Measurements from ENCODE around the gene CNTNAP5. TPM values are rescaled to one million over a fixed set of nuclear protein-coding genes. Genes with fewer than 3 reads are reported as not detected.

CNTNAP5 gene
- total RNA-seq, 2 donors from 2014 or later: not detected

DNA sequence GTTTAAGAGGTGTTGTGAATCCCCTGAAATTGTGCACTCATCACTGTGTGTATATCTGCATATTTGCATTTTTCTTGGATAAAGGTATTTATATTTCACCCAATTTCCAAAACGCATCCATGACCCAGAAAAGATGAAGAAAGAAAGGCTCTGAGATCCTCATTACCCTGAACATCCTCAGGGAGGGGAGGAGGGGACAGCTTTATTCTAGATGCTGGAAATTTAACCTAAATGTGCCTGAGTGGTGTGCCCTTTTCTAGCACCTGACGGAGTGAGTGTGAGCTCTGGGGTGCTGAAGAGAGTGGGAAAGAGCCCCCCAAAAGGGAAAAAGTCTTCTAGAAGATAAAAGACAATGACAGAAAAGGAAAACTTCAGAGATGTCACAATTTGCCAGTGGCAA is 20.8 kb downstream of the CNTNAP5 start:
- H3K4me1 ChIP-seq (ENCODE audit: control insufficient read depth in 1 of 2, low read depth in 2 of 2): no peaks in the 10 kb centered on the region
- H3K27me3 ChIP-seq (replicated peaks; ENCODE audit: insufficient read depth): no peaks in the 10 kb centered on the region
- TF ChIP-seq CTCF (IDR thresholded peaks at IDR 0.05): no peak
- no peak for ATAC-seq (ENCODE audit: insufficient number of reproducible peaks, low FRiP score, low read depth)
- no peaks in the 10 kb centered on the region for H3K36me3 ChIP-seq
- H3K27ac ChIP-seq: no peak overlapping the region
- no peaks in the 10 kb centered on the region for H3K9me3 ChIP-seq
- DNase-seq (ENCODE audit: low spot score): no peak
- H3K4me3 ChIP-seq: no peak overlapping the region

DNA sequence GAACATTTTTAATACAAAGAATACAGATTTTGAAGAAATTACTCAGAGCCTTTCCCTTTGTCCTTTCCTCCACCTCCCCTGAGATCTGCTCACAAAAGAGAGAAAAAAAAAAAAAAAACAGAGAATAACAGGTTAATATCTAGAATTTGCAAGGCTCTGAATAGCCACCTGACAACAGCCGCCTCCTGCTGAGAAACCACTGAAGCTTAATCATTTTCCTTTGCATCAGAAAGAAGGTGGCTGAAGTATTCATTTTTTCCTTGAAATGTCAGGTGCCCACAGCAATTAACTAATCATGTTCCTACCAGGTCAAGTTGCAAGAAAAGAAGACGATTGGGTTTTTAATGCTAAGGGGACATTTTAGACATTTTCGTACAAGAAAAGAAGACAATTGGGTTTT is 21.2 kb downstream of the CNTNAP5 start:
- H3K4me1 ChIP-seq (ENCODE audit: control insufficient read depth in 1 of 2, low read depth in 2 of 2): no peaks in the 10 kb centered on the region
- no peaks in the 10 kb centered on the region for H3K9me3 ChIP-seq
- no peaks in the 10 kb centered on the region for H3K36me3 ChIP-seq
- H3K27me3 ChIP-seq (replicated peaks; ENCODE audit: insufficient read depth): no peaks in the 10 kb centered on the region
- TF ChIP-seq CTCF (IDR thresholded peaks at IDR 0.05): no peak
- no peak overlapping the region for H3K4me3 ChIP-seq
- ATAC-seq (ENCODE audit: insufficient number of reproducible peaks, low FRiP score, low read depth): no peak
- H3K27ac ChIP-seq: no peak overlapping the region
- DNase-seq (ENCODE audit: low spot score): no peak

GRCh38 chr2:124048102-124048501 is 23.0 kb downstream of the CNTNAP5 start:
- Histone ChIP-seq H3K27ac (no peak overlapping the region), H3K4me3 (no peak overlapping the region), H3K9me3 (no peaks in the 10 kb centered on the region), H3K36me3 (no peaks in the 10 kb centered on the region), H3K27me3 (replicated peaks; ENCODE audit: insufficient read depth) (no peaks in the 10 kb centered on the region), H3K4me1 (ENCODE audit: control insufficient read depth in 1 of 2, low read depth in 2 of 2) (no peaks in the 10 kb centered on the region)
- no peak for DNase-seq (ENCODE audit: low spot score)
- no peak for TF ChIP-seq CTCF (IDR thresholded peaks at IDR 0.05)
- ATAC-seq (ENCODE audit: insufficient number of reproducible peaks, low FRiP score, low read depth): no peak

DNA sequence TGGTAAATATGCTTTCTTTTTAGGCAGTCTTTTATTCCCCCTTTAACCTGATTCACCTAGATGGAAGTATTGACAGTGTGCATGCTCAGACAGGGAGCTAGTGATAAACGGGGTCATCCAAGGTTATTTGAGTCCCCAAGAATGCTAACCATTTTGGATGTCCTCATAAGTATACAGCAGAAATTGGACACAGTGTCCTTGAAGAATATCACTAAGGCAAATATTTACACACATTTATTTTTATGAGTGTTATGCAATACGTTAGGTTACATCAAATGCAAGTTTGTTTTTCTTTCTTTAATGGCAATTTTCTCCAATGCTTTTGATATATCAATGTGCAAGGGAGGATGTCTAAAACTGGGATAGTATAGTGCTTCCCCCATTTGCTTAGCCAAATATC is 23.6 kb downstream of the CNTNAP5 start:
- Histone ChIP-seq H3K27ac (no peak overlapping the region), H3K4me3 (no peak overlapping the region), H3K27me3 (replicated peaks; ENCODE audit: insufficient read depth) (no peaks in the 10 kb centered on the region), H3K36me3 (no peaks in the 10 kb centered on the region), H3K9me3 (no peaks in the 10 kb centered on the region), H3K4me1 (ENCODE audit: control insufficient read depth in 1 of 2, low read depth in 2 of 2) (no peaks in the 10 kb centered on the region)
- no peak for ATAC-seq (ENCODE audit: insufficient number of reproducible peaks, low FRiP score, low read depth)
- no peak for TF ChIP-seq CTCF (IDR thresholded peaks at IDR 0.05)
- no peak for DNase-seq (ENCODE audit: low spot score)

DNA sequence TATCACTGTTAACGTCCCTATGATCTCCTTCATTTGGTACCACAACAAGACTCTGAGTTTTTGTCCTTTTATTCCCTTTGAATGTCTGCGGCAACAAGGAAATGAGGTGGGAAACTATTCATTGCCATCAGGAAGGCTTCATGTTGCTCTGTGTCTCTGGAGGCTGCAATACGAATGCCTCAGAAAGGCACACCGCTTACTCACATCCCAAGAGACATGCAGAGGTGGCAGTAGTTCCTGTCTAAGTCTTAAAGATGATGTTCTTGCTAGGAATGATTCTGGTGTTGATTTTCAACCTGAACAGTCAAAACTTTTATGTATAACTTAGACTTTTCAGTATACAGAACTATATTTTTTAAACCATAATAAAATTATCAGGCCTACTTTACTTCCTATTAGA is 24.0 kb downstream of the CNTNAP5 start:
- H3K9me3 ChIP-seq: no peaks in the 10 kb centered on the region
- no peaks in the 10 kb centered on the region for H3K4me1 ChIP-seq (ENCODE audit: control insufficient read depth in 1 of 2, low read depth in 2 of 2)
- H3K4me3 ChIP-seq: no peak overlapping the region
- ATAC-seq (ENCODE audit: insufficient number of reproducible peaks, low FRiP score, low read depth) (no peak), DNase-seq (ENCODE audit: low spot score) (no peak)
- no peaks in the 10 kb centered on the region for H3K36me3 ChIP-seq
- TF ChIP-seq CTCF (IDR thresholded peaks at IDR 0.05): no peak
- H3K27me3 ChIP-seq (replicated peaks; ENCODE audit: insufficient read depth): no peaks in the 10 kb centered on the region
- no peak overlapping the region for H3K27ac ChIP-seq
